GM12878 (cell line): ENCODE results near the gene MCAT. TPM values are rescaled to one million over a fixed set of nuclear protein-coding genes. Genes with fewer than 3 reads are reported as not detected.

Experiments
- ATAC-seq: fragments of 200-7000 bp; cut with Tn5 transposase; 3 replicates; pipeline ENCODE4 v1.9.1; 2020; ENCODE audit warnings: mild to moderate bottlenecking, moderate library complexity
- BruUV-seq: library from RNA; stranded (reverse); fragments of 400-500 nt; replicated peaks from 2 replicates; lab custom pipeline; 2021; lab: Mats Ljungman, UMichigan
- CTCF ChIA-PET: fragments of 300-600 bp; sonication (Branson Sonifier 250); formaldehyde crosslinking; extraction: SDS; loops from one replicate; lab custom pipeline; 2021; ENCODE audit warnings: inconsistent platforms; lab: Yijun Ruan, JAX
- POLR2A ChIA-PET: fragments of 350-600 bp; formaldehyde crosslinking; extraction: SDS; loops from one replicate; lab custom pipeline; 2021; ENCODE audit warnings: inconsistent platforms; lab: Charles Lee
- RAD21 ChIA-PET: fragments of 300-600 bp; sonication (Branson Sonifier 250); formaldehyde crosslinking; loops from one replicate; lab custom pipeline; 2023; ENCODE audit warnings: antibody characterized with exemption; ENCODE audit not compliant: unreplicated experiment; lab: Charles Lee
- SMC1A ChIA-PET: fragments of 300-600 bp; sonication (Branson Sonifier 250); formaldehyde crosslinking; loops from one replicate; lab custom pipeline; 2023; ENCODE audit not compliant: unreplicated experiment, uncharacterized antibody; lab: Charles Lee
- DNase-seq: peaks from one replicate; pipeline ENCODE4 v3.0.0-alpha.2; 2011; ENCODE audit warnings: low read depth, low spot score
- FAIRE-seq: peaks from 3 replicates; lab custom pipeline; 2011; peaks lifted over from hg19 to GRCh38; lab: Jason Lieb, UNC
- H2AFZ ChIP-seq: 2 replicates; pipeline ENCODE4 v1.6.0; 2011; ENCODE audit warnings: low read depth, low read length, control low read depth; ENCODE audit not compliant: control insufficient read depth
- H3K27ac ChIP-seq: 2 replicates; pipeline ENCODE4 v1.5.1; 2011; ENCODE audit warnings: control low read depth; ENCODE audit not compliant: control insufficient read depth, insufficient read depth
- H3K27me3 ChIP-seq, 2 experiments: replicated peaks in 1 of 2; 2 replicates each; pipeline versions ENCODE4 v1.6.0 to v1.6.1; 2011; ENCODE audit warnings: low read length in 1 of 2; ENCODE audit not compliant: control insufficient read depth in 2 of 2, insufficient read depth in 2 of 2
- H3K36me3 ChIP-seq, 2 experiments: 2 replicates each; pipeline ENCODE4 v1.5.1; 2011; ENCODE audit warnings: low read length in 1 of 2; ENCODE audit not compliant: control insufficient read depth in 2 of 2, insufficient read depth in 2 of 2
- H3K4me1 ChIP-seq: 2 replicates; pipeline ENCODE4 v1.6.1; 2011; ENCODE audit warnings: mild to moderate bottlenecking, low read length, moderate library complexity, mixed read lengths; ENCODE audit not compliant: control insufficient read depth, insufficient read depth
- H3K4me2 ChIP-seq: 2 replicates; pipeline ENCODE4 v1.6.0; 2011; ENCODE audit warnings: control low read depth; ENCODE audit not compliant: control insufficient read depth, insufficient read depth
- H3K4me3 ChIP-seq: fragments of 200-600 bp; sonication (generic); 2 replicates; pipeline ENCODE4 v1.5.1; 2016
- H3K79me2 ChIP-seq: 2 replicates; pipeline ENCODE4 v1.6.0; 2011; ENCODE audit warnings: low read length; ENCODE audit not compliant: control insufficient read depth, insufficient read depth
- H3K9ac ChIP-seq: 2 replicates; pipeline ENCODE4 v1.8.0; 2011; ENCODE audit warnings: low read length, control low read depth, mixed read lengths; ENCODE audit not compliant: control insufficient read depth, insufficient read depth
- H3K9me3 ChIP-seq: replicated peaks from 3 replicates; pipeline ENCODE4 v1.5.1; 2011; ENCODE audit warnings: mild to moderate bottlenecking, low read length; ENCODE audit not compliant: control insufficient read depth, insufficient read depth
- H4K20me1 ChIP-seq: 2 replicates; pipeline ENCODE4 v1.6.0; 2011; ENCODE audit not compliant: control insufficient read depth, insufficient read depth
- ATF7 ChIP-seq: fragments of 450-650 bp; IDR thresholded peaks from 2 replicates; pipeline ENCODE4 v1.6.1; 2016; ENCODE audit warnings: low read depth, mild to moderate bottlenecking
- BACH1 ChIP-seq: fragments of 450-650 bp; IDR thresholded peaks from 2 replicates; pipeline ENCODE4 v1.6.1; 2017; ENCODE audit warnings: mild to moderate bottlenecking, borderline replicate concordance
- CBFB ChIP-seq: IDR thresholded peaks from 2 replicates; pipeline ENCODE4 v1.6.1; 2016; ENCODE audit warnings: antibody characterized with exemption, low read depth
- CHD2 ChIP-seq: IDR thresholded peaks from 2 replicates; pipeline ENCODE4 v1.6.1; 2011; ENCODE audit warnings: low read depth, low read length, improper control_type of control experiment, borderline replicate concordance
- GATAD2B ChIP-seq: fragments of 450-650 bp; conservative IDR thresholded peaks from 2 replicates; pipeline ENCODE4 v1.6.1; 2017; ENCODE audit warnings: low read depth, mild to moderate bottlenecking, moderate library complexity
- HDGF ChIP-seq: fragments of 450-650 bp; IDR thresholded peaks from 2 replicates; pipeline ENCODE4 v1.6.1; 2016; ENCODE audit warnings: antibody characterized with exemption
- IKZF2 ChIP-seq, 2 experiments: fragments of 450-650 bp; IDR thresholded peaks; 2 replicates each; pipeline ENCODE4 v1.6.1; 2017; ENCODE audit warnings: mild to moderate bottlenecking in 2 of 2, moderate library complexity in 2 of 2
- NFIC ChIP-seq: IDR thresholded peaks from 2 replicates; pipeline ENCODE4 v1.6.1; 2012; ENCODE audit warnings: low read depth, mild to moderate bottlenecking, inconsistent platforms, low read length, moderate library complexity
- POLR2AphosphoS5 ChIP-seq: IDR thresholded peaks from 2 replicates; pipeline ENCODE4 v1.6.1; 2011; ENCODE audit warnings: mild to moderate bottlenecking, low read length, inconsistent platforms
- RAD51 ChIP-seq: fragments of 450-650 bp; IDR thresholded peaks from 2 replicates; pipeline ENCODE4 v1.6.1; 2016; ENCODE audit warnings: moderate library complexity, mild to moderate bottlenecking, inconsistent platforms
- RBBP5 ChIP-seq: fragments of 200-600 bp; sonication (generic); conservative IDR thresholded peaks from 2 replicates; pipeline ENCODE4 v1.6.1; 2016
- RUNX3 ChIP-seq: IDR thresholded peaks from 2 replicates; pipeline ENCODE4 v1.6.1; 2012; ENCODE audit warnings: low read length, inconsistent platforms
- USF2 ChIP-seq: IDR thresholded peaks from 2 replicates; pipeline ENCODE4 v1.6.1; 2011; ENCODE audit warnings: low read depth, low read length, improper control_type of control experiment, borderline replicate concordance
- ZNF274 ChIP-seq: IDR thresholded peaks from one replicate; pipeline ENCODE4 v1.8.0; 2011; ENCODE audit not compliant: insufficient read length, insufficient read depth
- ZNF592 ChIP-seq: fragments of 450-650 bp; IDR thresholded peaks from 2 replicates; pipeline ENCODE4 v1.6.1; 2017; ENCODE audit warnings: mild to moderate bottlenecking, moderate library complexity
- WGBS: methylation state at CpG from one replicate; pipeline ENCODE4 v1.1.6; 2016; ENCODE audit warnings: low lambda C conversion rate; ENCODE audit not compliant: insufficient replicate concordance, insufficient coverage; ENCODE audit errors: missing lambda C conversion rate; 5-methylcytosine and 5-hydroxymethylcytosine counted together
- in situ Hi-C: fragments of 300-500 bp; cut with MboI; formaldehyde crosslinking; loops from 9 replicates; pipeline ENCODE4 v1.14.3; 2018; ENCODE audit warnings: mixed read lengths
- intact Hi-C: fragments of 100-400 bp; cut with micrococcal nuclease; formaldehyde crosslinking; loops from one replicate; pipeline ENCODE4 v1.14.2; 2022; ENCODE audit not compliant: unreplicated experiment
- polyA plus RNA-seq, 11 experiments: library from polyadenylated mRNA; depleted of rRNA in 4 of 11; unstranded in 6 of 11; stranded (reverse) in 5 of 11; fragments of >200 nt; fragmentation: Nextera tagmentation in 4 of 11; fragmentation: Illumina TruSeq in 1 of 11; extraction: Ambion mirVana in 4 of 11; extraction: Trizol in 1 of 11; gene quantifications; 1 replicate in 1 of 11; 2 replicates in 10 of 11; pipeline versions ENCODE4 v1.2.1 to v1.2.3, GENCODE V29; 2011 to 2016; ENCODE audit warnings: inconsistent platforms in 2 of 11, missing spikeins in 2 of 11, low read depth in 1 of 11
- total RNA-seq, 4 experiments: library from RNA; depleted of rRNA in 3 of 4; stranded (reverse); fragments of >200 nt in 3 of 4; fragmentation: Illumina TruSeq in 1 of 4; extraction: Trizol in 1 of 4; gene quantifications; 2 replicates each; pipeline versions ENCODE4 v1.2.1 to v1.2.3, GENCODE V29; 2013 to 2021
- TF ChIP-seq, protein P1 (sequence below): fragments of 450-650 bp; IDR thresholded peaks from 2 replicates; pipeline ENCODE4 v1.6.1; 2017; ENCODE audit warnings: antibody characterized with exemption, mild to moderate bottlenecking, moderate library complexity

MCAT gene
- total and polyA plus RNA-seq, 10 of the 15 experiments (the other 5 are each of a cell fraction or from before 2014, with no cell fraction given), result 3.6 to 29.1 (median 19.3) TPM

- H3K9ac ChIP-seq, result no peak overlapping the region
- no peak overlapping the region for H3K27ac ChIP-seq
- TF ChIP-seq, protein P1, sequence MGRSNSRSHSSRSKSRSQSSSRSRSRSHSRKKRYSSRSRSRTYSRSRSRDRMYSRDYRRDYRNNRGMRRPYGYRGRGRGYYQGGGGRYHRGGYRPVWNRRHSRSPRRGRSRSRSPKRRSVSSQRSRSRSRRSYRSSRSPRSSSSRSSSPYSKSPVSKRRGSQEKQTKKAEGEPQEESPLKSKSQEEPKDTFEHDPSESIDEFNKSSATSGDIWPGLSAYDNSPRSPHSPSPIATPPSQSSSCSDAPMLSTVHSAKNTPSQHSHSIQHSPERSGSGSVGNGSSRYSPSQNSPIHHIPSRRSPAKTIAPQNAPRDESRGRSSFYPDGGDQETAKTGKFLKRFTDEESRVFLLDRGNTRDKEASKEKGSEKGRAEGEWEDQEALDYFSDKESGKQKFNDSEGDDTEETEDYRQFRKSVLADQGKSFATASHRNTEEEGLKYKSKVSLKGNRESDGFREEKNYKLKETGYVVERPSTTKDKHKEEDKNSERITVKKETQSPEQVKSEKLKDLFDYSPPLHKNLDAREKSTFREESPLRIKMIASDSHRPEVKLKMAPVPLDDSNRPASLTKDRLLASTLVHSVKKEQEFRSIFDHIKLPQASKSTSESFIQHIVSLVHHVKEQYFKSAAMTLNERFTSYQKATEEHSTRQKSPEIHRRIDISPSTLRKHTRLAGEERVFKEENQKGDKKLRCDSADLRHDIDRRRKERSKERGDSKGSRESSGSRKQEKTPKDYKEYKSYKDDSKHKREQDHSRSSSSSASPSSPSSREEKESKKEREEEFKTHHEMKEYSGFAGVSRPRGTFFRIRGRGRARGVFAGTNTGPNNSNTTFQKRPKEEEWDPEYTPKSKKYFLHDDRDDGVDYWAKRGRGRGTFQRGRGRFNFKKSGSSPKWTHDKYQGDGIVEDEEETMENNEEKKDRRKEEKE, result no peak
- TF ChIP-seq RBBP5, result no peak
- no peak for TF ChIP-seq IKZF2 (IDR thresholded peaks at IDR 0.05)
- TF ChIP-seq BACH1, result no peak
- TF ChIP-seq HDGF, result no peak
- TF ChIP-seq GATAD2B, result no peak
- no peak for TF ChIP-seq POLR2AphosphoS5
- no peak for TF ChIP-seq ZNF274
- TF ChIP-seq RUNX3, result peak; percentile 88
- 0 out of 2 replicates have a peak, but pooled peaks have one; percentile 2 for TF ChIP-seq NFIC
- no peak for TF ChIP-seq RAD51
- no peak for TF ChIP-seq USF2
- no peak for TF ChIP-seq ATF7
- TF ChIP-seq ZNF592, result no peak
- TF ChIP-seq CHD2, result no peak
- peak; percentile 57; the same call in 1 of the 2 replicates for TF ChIP-seq CBFB
- peak; percentile 85 for FAIRE-seq
- peak overlapping the region; percentile 56; the same call in 1 of the 2 replicates for H3K4me2 ChIP-seq
- ATAC-seq, result no peak
- no peaks in the 10 kb centered on the region for H3K36me3 ChIP-seq
- POLR2A ChIA-PET, result interaction anchor here (0.7 kb wide), 1 partner anchor 229 kb away, joined by 6 read pairs; no protein-coding TSS in a partner anchor
- WGBS, result 34% methylated on average over 8 of the region's 8 CpGs
- no peaks in the 10 kb centered on the region for H3K9me3 ChIP-seq
- SMC1A ChIA-PET, result no interaction called here
- in situ Hi-C loops (no loop called here), intact Hi-C loops (no loop called here)
- DNase-seq, result no peak
- peaks cover 21% of the 10 kb centered on the region for H3K4me1 ChIP-seq
- peak overlapping the region; percentile 2; the same call in 1 of the 2 replicates for H3K4me3 ChIP-seq
- peak overlapping the region; percentile 13; the same call in 1 of the 2 replicates for H2AFZ ChIP-seq
- no peaks in the 10 kb centered on the region for H4K20me1 ChIP-seq
- BruUV-seq, result no TSS peak
- RAD21 ChIA-PET, result no interaction called here
- H3K27me3 ChIP-seq, result no peaks in the 10 kb centered on the region
- CTCF ChIA-PET, result no interaction called here
- peaks cover 3% of the 10 kb centered on the region for H3K79me2 ChIP-seq
These were observed 4.6 kb upstream of the MCAT start for GRCh38 chr22:43147821-43148220.
